Aorta (tissue), 5 donors: ENCODE data around the gene BMPR1A. TPM values are rescaled to one million over a fixed set of nuclear protein-coding genes. Genes with fewer than 3 reads are reported as not detected.

Source experiments
- ATAC-seq: fragments of 200-7000 bp; cut with Tn5 transposase; one replicate; pipeline ENCODE4 v1.9.1; 2022; ENCODE audit warnings: moderate library complexity; ENCODE audit not compliant: low FRiP score
- DNase-seq, 2 donors: peaks; one replicate each; pipeline ENCODE4 v3.0.0-alpha.2; 2020
- H3K27ac ChIP-seq, 2 donors: one replicate each; pipeline ENCODE4 v1.5.1; 2013; ENCODE audit warnings: low read length in 2 of 2, mild to moderate bottlenecking in 2 of 2, moderate library complexity in 2 of 2, control low read depth in 1 of 2, inconsistent platforms in 1 of 2, low read depth in 1 of 2
- H3K27me3 ChIP-seq, 2 donors: one replicate each; pipeline ENCODE4 v1.6.1; 2013; ENCODE audit warnings: control low read depth in 1 of 2, low read length in 1 of 2, mild to moderate bottlenecking in 1 of 2, moderate library complexity in 1 of 2; ENCODE audit not compliant: insufficient read depth in 2 of 2, control insufficient read depth in 1 of 2
- H3K36me3 ChIP-seq, 2 donors: one replicate each; pipeline ENCODE4 v1.6.1; 2013; ENCODE audit warnings: control low read depth in 1 of 2, low read length in 1 of 2, mild to moderate bottlenecking in 1 of 2; ENCODE audit not compliant: insufficient read depth in 2 of 2, control insufficient read depth in 1 of 2
- H3K4me1 ChIP-seq, 2 donors: one replicate each; pipeline ENCODE4 v1.6.1; 2013; ENCODE audit warnings: low read length in 2 of 2, control low read depth in 1 of 2, mild to moderate bottlenecking in 1 of 2, moderate library complexity in 1 of 2; ENCODE audit not compliant: insufficient read depth in 2 of 2, control insufficient read depth in 1 of 2
- H3K4me3 ChIP-seq, 2 donors: one replicate each; pipeline ENCODE4 v1.5.1; 2013; ENCODE audit warnings: low read length in 2 of 2, control low read depth in 1 of 2, mild to moderate bottlenecking in 1 of 2
- H3K9me3 ChIP-seq: one replicate; pipeline ENCODE4 v1.6.1; 2013; ENCODE audit warnings: mild to moderate bottlenecking, low read length; ENCODE audit not compliant: control insufficient read depth
- WGBS, 2 donors: extraction: QIAGEN DNeasy Blood & Tissue Kit; methylation state at CpG; one replicate each; pipeline ENCODE4 v1.1.7; 2013; 5-methylcytosine and 5-hydroxymethylcytosine counted together
- intact Hi-C, 2 donors: fragments of 100-400 bp; cut with DNase I; formaldehyde crosslinking; loops; one replicate each; pipeline versions ENCODE4 v1.14.2 to v1.15.0; 2022
- polyA plus RNA-seq, 2 donors: library from polyadenylated mRNA; stranded (reverse); fragments of 200-250 nt; gene quantifications; one replicate each; pipeline ENCODE4 v1.2.3, GENCODE V29; 2013
- total RNA-seq, 2 donors: library from RNA; stranded (reverse); fragmentation: NEBNext Ultra II Directional; extraction: Animal tissue kit (Norgen Biotek cat#: 25700); gene quantifications; one replicate each; pipeline ENCODE4 v1.2.1, GENCODE V29; 2021
- donor health status: healthy with polysubstance abuse.
- donor health status: Bipolar disorder and iron deficiency.
- donor health status: DM: no; HTN: no; CAD: no.
- donor health status: DM: no; HTN: no; CAD: no.
- donor health status: DM: yes; HTN: yes; CAD: no.

BMPR1A gene
- total and polyA plus RNA-seq, 4 donors = 19.3 to 120 (median 63.2) TPM

DNA sequence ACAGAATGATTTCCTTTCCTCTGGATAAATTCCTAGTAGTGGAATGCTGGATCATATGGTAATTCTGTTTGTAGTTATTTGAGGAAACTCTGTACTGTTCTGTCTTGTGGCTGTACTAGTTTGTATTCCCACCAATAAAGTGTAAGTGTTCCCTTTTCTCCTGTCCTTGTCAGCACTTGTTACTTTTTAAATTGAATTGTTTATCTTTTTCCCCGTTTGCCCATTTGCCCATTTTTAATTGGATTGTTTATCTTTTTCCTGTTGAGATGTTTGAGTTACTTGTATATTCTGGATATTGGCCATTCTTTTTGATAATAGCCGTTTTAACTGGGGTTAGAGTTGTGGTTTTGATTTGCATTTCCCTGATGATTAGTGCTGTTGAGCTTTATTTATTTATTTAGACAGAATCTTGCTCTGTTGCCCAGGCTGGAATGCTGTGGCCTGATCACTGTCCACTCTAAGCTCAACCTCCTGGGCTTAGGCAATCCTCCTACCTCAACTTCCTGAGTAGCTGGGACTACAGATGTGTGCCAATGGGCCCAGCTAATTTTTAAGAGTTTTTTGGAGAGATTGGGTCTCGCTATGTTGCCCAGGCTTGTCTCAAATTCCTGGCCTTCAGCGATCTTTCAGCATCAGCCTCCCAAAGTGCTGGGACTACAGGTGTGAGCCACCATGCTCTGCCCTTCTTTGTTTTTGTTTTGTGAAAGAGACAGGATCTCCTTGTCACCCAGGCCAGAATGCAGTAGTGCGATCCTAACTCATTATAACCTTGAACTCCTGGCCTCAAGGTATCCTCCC lies 23.0 kb downstream of the BMPR1A start:
- WGBS, 2 donors = 50 to 61% methylated on average over 5 of the region's 5 CpGs
- Histone ChIP-seq H3K4me3 (no peak overlapping the region), H3K4me1 (peaks cover 2 to 6% of the 10 kb centered on the region in 2 donors), H3K36me3 (no peaks in the 10 kb centered on the region), H3K27me3 (no peaks in the 10 kb centered on the region), H3K27ac (peak overlapping the region; percentile 23 to 28), H3K9me3 (no peaks in the 10 kb centered on the region)
- DNase-seq = no peak
- no peak for ATAC-seq
- intact Hi-C loops = no loop called here

DNA sequence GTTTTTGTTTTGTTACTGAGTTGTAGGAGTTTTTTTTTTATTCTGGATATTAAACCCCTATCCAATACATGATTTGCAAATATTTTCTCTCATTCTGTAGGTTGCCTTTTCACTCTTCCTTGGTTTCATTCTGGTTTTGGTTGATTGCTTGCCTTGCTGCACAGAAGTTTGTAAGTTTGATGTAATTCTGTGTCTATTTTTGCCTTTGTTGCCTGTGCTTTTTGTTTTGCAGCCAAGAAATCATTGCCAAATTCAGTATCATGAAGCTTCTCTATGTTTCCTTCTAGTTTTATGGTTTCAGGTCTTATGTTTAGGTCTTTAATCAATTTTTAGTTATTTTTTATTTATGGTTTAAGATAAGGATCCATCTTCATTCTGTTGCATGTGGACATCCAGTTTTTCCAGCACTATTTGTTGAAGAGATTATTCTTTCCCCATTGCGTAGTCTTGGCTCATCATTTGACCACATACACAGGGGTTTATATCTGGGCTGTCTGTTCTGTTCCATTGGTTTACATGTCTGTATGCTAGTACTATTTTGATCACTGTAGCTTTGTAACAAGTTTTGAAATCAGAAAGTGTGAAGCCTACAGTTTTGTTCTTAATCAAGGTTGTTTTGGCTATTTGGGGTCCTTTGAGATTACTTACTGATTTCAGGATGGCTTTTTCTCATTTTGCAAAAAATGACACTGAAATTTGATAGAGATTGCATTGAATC lies 26.4 kb downstream of the BMPR1A start:
- H3K36me3 ChIP-seq = no peaks in the 10 kb centered on the region
- H3K4me1 ChIP-seq = peaks cover 5 to 10% of the 10 kb centered on the region in 2 donors
- H3K4me3 ChIP-seq = no peak overlapping the region
- no peaks in the 10 kb centered on the region for H3K27me3 ChIP-seq
- DNase-seq (no peak), ATAC-seq (no peak)
- H3K9me3 ChIP-seq = no peaks in the 10 kb centered on the region
- WGBS, 2 donors = 85 to 88% methylated on average over 1 of the region's 1 CpG
- H3K27ac ChIP-seq = no peak overlapping the region
- intact Hi-C loops = no loop called here

DNA sequence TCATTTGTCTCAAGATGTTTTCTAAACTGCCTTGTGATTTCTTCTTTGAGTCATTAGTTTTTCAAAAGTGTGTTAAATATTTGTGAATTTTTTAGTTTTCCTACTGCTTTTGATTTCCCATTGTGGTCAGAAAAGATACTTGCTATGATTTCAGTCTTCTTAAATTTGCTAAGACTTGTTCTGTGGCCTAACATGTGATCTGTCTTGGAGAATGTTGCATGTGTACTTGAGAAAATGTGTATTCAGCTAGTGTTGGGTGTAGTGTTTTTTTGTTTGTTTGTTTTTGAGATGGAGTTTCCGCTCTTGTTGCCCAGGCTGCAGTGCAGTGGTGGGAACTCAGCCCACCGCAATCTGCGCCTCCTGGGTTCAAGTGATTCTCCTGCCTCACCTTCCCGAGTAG lies 28.6 kb downstream of the BMPR1A start:
- intact Hi-C loops = no loop called here
- Histone ChIP-seq H3K4me3 (no peak overlapping the region), H3K9me3 (no peaks in the 10 kb centered on the region), H3K27ac (no peak overlapping the region), H3K27me3 (no peaks in the 10 kb centered on the region), H3K36me3 (no peaks in the 10 kb centered on the region), H3K4me1 (peaks cover 5 to 7% of the 10 kb centered on the region in 2 donors)
- DNase-seq (no peak), ATAC-seq (no peak)
- WGBS, 2 donors = 82 to 86% methylated on average over 4 of the region's 4 CpGs

DNA sequence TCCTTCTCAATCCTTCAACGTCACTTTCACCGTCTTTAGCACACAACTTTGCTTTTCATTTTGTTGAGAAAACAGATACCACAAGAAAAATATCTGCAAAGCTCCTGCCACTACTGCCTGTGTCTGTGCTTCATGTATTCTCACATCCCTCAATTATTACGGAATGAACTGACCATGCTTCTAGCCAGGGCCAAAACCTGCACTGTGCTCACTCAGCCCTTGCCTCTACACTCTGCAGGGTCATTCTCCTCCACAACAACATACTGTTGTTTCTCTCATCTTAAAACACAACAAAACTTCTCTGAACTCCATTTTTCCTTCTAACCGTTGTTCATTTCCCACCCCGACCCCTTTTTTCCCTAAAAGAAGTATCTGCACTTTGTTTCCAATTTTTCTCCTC lies 29.5 kb downstream of the BMPR1A start:
- no peaks in the 10 kb centered on the region for H3K36me3 ChIP-seq
- no peaks in the 10 kb centered on the region for H3K9me3 ChIP-seq
- no peaks in the 10 kb centered on the region for H3K27me3 ChIP-seq
- H3K4me3 ChIP-seq = no peak overlapping the region
- peak overlapping the region in 1 of 2 donors; percentile 38 for H3K27ac ChIP-seq
- 17 to 19% methylated on average over 5 of the region's 5 CpGs for WGBS, 2 donors
- ATAC-seq (no peak), DNase-seq (no peak)
- H3K4me1 ChIP-seq = peaks cover 5 to 7% of the 10 kb centered on the region in 2 donors
- intact Hi-C loops = no loop called here

DNA sequence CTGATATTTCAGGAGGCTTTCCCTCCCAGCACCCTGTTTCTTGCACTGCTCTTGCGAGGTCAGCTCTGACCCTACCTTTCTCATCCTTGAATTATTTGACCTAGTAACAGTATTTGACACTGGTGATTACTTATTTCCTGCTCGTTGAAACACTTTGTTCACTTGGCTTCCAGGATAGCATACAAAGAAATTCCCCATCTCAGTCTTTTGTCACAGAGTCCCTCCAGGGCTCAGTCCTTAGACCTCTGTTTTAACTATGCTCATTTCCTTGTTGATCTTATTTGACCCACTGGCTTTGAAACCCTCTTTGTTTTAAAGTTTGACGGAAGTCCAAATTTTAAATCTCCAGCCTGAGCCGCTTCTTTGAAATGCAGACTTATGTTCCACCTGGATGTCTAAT lies 29.9 kb downstream of the BMPR1A start:
- WGBS, 2 donors = 8 to 11% methylated on average over 4 of the region's 4 CpGs
- no peak for DNase-seq
- no peak for ATAC-seq
- Histone ChIP-seq H3K9me3 (no peaks in the 10 kb centered on the region), H3K4me3 (no peak overlapping the region), H3K4me1 (peaks cover 5 to 7% of the 10 kb centered on the region in 2 donors), H3K27ac (no peak overlapping the region), H3K36me3 (no peaks in the 10 kb centered on the region), H3K27me3 (no peaks in the 10 kb centered on the region)
- intact Hi-C loops = no loop called here

DNA sequence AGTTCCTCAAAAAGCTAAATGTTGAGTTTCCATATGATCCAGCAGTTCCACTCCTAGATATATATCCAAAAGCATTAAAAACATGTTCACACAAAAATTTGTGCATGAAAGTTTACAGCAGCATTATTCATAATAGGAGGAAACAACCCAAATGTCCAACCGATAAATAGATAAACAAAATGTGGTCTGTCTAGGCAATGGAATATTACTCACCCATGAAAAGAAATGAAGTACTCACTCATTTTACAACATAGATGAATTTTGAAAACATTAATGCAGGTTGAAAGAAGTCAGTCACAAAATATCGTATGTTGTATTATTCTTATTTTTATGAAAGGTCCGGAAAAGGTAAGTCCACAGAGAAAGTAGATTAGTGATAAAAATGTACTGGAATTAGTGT lies 34.0 kb downstream of the BMPR1A start:
- Histone ChIP-seq H3K27ac (no peak overlapping the region), H3K27me3 (no peaks in the 10 kb centered on the region), H3K36me3 (peaks cover 0 to 1% of the 10 kb centered on the region in 2 donors), H3K4me3 (no peak overlapping the region), H3K4me1 (peaks cover 5 to 7% of the 10 kb centered on the region in 2 donors), H3K9me3 (no peaks in the 10 kb centered on the region)
- 97% methylated on average over 3 of the region's 3 CpGs for WGBS, 2 donors
- ATAC-seq (no peak), DNase-seq (no peak)
- intact Hi-C loops = no loop called here

DNA sequence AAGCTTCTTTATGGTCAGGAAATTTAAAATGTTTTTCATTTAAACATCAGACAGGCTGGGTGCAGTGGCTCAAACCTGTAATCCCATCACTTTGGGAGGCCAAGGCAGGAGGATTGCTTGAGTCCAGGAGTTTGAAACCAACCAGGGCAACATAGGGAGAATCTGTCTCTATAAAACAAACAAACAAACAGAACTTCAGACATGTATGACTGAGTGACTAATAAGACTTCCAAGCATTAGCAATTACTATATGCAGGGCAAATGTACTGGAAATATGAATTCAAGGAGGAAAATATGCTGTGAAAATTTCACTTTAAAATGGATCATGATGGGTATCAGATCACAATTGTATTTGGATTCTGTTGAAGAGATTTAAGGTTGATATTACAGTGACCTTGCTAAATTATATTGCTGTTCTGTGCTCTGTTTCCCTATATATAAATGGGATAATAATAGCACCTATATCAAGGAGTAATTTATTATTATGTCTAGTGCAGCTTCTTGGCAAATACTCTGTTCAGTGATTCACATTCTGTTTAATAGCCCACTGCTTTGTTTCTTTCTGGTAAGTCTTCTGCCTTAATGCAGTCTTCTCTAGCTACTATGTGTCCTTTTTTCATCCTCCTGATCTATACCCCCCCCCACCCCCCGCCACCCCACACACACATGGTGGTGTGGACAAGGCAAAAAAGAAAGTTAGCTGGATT lies 36.2 kb downstream of the BMPR1A start:
- no peak for DNase-seq
- intact Hi-C loops = no loop called here
- Histone ChIP-seq H3K27ac (no peak overlapping the region), H3K4me1 (peaks cover 0 to 2% of the 10 kb centered on the region in 2 donors), H3K27me3 (no peaks in the 10 kb centered on the region), H3K36me3 (peaks cover 0 to 1% of the 10 kb centered on the region in 2 donors), H3K4me3 (no peak overlapping the region), H3K9me3 (no peaks in the 10 kb centered on the region)
- ATAC-seq = no peak
- 80 to 81% methylated on average over 1 of the region's 1 CpG for WGBS, 2 donors

DNA sequence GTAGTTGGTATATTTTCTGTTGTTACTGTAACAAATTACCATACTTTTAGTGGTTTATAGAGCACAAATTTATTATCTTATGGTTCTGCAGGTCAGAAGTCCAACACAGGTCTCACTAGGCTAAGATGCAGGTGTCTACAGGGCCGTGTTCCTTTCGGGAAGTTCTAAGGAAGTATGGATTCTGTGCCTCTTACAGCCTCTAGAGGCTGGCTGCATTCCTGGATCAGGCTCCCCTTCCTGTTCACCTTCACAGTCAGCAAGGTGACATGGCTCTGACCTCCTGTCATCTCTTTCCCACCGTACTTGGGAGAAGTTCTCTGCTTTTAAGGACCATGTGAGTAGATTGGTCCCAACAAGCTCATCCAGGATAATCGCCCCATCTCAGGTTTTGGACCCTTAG lies 37.3 kb downstream of the BMPR1A start:
- Histone ChIP-seq H3K4me1 (peaks cover 0 to 2% of the 10 kb centered on the region in 2 donors), H3K27me3 (no peaks in the 10 kb centered on the region), H3K4me3 (no peak overlapping the region), H3K27ac (no peak overlapping the region), H3K9me3 (no peaks in the 10 kb centered on the region), H3K36me3 (peaks cover 0 to 1% of the 10 kb centered on the region in 2 donors)
- no peak for ATAC-seq
- no peak for DNase-seq
- WGBS, 2 donors = 83 to 84% methylated on average over 4 of the region's 4 CpGs
- intact Hi-C loops = no loop called here
